Ishikawa (cell line): ENCODE measurements around the gene ZFYVE21.

Experiments
- CEBPB ChIP-seq: IDR thresholded peaks from 2 replicates; pipeline ENCODE4 v1.6.1; 2012
- CREB1 ChIP-seq: IDR thresholded peaks from 2 replicates; pipeline ENCODE4 v1.6.1; 2012; ENCODE audit warnings: low read depth
- EGR1 ChIP-seq: IDR thresholded peaks from 2 replicates; pipeline ENCODE4 v1.6.1; 2012
- EP300 ChIP-seq: IDR thresholded peaks from 2 replicates; pipeline ENCODE4 v1.6.1; 2012; ENCODE audit warnings: borderline replicate concordance
- FOXM1 ChIP-seq: IDR thresholded peaks from 2 replicates; pipeline ENCODE4 v1.6.1; 2012; ENCODE audit warnings: low read depth, borderline replicate concordance
- NFIC ChIP-seq: IDR thresholded peaks from 2 replicates; pipeline ENCODE4 v1.6.1; 2012
- RAD21 ChIP-seq: IDR thresholded peaks from 2 replicates; pipeline ENCODE4 v1.6.1; 2012; ENCODE audit warnings: low read depth
- TAF1 ChIP-seq: IDR thresholded peaks from 2 replicates; pipeline ENCODE4 v1.6.1; 2012; ENCODE audit warnings: low read depth, mild to moderate bottlenecking
- TCF12 ChIP-seq: IDR thresholded peaks from 2 replicates; pipeline ENCODE4 v1.6.1; 2012; ENCODE audit warnings: low read depth
- TEAD4 ChIP-seq: IDR thresholded peaks from 2 replicates; pipeline ENCODE4 v1.6.1; 2012
- USF1 ChIP-seq: IDR thresholded peaks from 2 replicates; pipeline ENCODE4 v1.6.1; 2012
- YY1 ChIP-seq: IDR thresholded peaks from 2 replicates; pipeline ENCODE4 v1.6.1; 2012; ENCODE audit warnings: low read depth
- ZBTB7A ChIP-seq: IDR thresholded peaks from 2 replicates; pipeline ENCODE4 v1.6.1; 2012; ENCODE audit warnings: low read depth
- TF ChIP-seq, protein P1 (sequence below): IDR thresholded peaks from 2 replicates; pipeline ENCODE4 v1.6.1; 2012; ENCODE audit warnings: low read depth, mild to moderate bottlenecking
- TF ChIP-seq, protein P2 (sequence below): IDR thresholded peaks from 2 replicates; pipeline ENCODE4 v1.6.1; 2012

ZFYVE21 gene

DNA sequence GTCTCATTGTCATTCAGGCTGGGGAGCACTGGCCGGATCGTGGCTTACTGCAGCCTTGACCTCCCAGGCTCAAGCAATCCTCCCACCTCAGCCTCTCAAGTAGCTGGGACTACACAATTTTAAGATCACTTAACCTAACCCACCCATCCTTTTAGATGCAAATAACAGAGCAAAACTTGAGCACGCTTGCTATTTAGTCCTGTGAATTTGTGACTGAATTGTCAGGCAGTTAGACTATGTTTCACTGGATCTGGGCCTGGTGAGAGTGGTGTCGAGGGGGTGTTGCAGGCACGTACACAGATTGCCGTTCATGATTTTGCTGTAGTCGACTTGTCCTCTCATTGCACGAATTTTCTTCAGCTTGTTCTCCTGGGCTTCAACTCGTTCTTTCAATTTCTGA is 38.2 kb downstream of the ZFYVE21 start:
- no peak for TF ChIP-seq CEBPB
- TF ChIP-seq TCF12: no peak
- TF ChIP-seq RAD21: no peak
- no peak for TF ChIP-seq FOXM1
- no peak for TF ChIP-seq TAF1
- TF ChIP-seq, protein P1, sequence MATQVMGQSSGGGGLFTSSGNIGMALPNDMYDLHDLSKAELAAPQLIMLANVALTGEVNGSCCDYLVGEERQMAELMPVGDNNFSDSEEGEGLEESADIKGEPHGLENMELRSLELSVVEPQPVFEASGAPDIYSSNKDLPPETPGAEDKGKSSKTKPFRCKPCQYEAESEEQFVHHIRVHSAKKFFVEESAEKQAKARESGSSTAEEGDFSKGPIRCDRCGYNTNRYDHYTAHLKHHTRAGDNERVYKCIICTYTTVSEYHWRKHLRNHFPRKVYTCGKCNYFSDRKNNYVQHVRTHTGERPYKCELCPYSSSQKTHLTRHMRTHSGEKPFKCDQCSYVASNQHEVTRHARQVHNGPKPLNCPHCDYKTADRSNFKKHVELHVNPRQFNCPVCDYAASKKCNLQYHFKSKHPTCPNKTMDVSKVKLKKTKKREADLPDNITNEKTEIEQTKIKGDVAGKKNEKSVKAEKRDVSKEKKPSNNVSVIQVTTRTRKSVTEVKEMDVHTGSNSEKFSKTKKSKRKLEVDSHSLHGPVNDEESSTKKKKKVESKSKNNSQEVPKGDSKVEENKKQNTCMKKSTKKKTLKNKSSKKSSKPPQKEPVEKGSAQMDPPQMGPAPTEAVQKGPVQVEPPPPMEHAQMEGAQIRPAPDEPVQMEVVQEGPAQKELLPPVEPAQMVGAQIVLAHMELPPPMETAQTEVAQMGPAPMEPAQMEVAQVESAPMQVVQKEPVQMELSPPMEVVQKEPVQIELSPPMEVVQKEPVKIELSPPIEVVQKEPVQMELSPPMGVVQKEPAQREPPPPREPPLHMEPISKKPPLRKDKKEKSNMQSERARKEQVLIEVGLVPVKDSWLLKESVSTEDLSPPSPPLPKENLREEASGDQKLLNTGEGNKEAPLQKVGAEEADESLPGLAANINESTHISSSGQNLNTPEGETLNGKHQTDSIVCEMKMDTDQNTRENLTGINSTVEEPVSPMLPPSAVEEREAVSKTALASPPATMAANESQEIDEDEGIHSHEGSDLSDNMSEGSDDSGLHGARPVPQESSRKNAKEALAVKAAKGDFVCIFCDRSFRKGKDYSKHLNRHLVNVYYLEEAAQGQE: no peak
- TF ChIP-seq, protein P2, sequence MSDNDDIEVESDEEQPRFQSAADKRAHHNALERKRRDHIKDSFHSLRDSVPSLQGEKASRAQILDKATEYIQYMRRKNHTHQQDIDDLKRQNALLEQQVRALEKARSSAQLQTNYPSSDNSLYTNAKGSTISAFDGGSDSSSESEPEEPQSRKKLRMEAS: no peak
- no peak for TF ChIP-seq USF1
- no peak for TF ChIP-seq CREB1
- TF ChIP-seq ZBTB7A: no peak
- no peak for TF ChIP-seq TEAD4
- no peak for TF ChIP-seq EGR1
- no peak for TF ChIP-seq YY1
- no peak for TF ChIP-seq NFIC
- no peak for TF ChIP-seq EP300

GRCh38 chr14:103755060-103755459 is 39.5 kb downstream of the ZFYVE21 start:
- no peak for TF ChIP-seq EP300
- TF ChIP-seq EGR1: no peak
- no peak for TF ChIP-seq TCF12
- no peak for TF ChIP-seq RAD21

GRCh38 chr14:103758059-103758776 is 42.6 kb downstream of the ZFYVE21 start:
- no peak for TF ChIP-seq TAF1
- no peak for TF ChIP-seq YY1
- no peak for TF ChIP-seq EP300
- no peak for TF ChIP-seq RAD21
- TF ChIP-seq CEBPB: no peak
- TF ChIP-seq, protein P2: no peak
- TF ChIP-seq TEAD4: no peak
- TF ChIP-seq USF1: no peak
- TF ChIP-seq NFIC: no peak
- no peak for TF ChIP-seq ZBTB7A

DNA sequence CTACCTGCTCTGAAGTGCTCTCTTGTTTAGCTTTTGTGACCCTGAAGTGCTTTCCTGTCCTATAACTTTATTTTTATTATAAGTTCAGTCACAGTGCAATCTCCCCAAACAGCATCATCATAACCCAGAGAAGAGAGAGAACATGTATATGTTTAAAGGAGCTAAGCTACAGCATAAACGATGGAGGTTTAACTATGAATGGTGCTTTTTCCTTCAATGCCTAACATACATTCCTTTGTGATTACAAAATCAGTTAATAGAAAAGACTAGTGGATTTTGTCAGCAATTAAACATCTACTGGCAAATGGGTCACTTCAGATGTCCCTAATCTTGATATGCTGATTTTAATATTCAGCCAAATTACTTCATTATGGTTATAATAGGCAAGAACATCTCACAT is 46.4 kb downstream of the ZFYVE21 start:
- TF ChIP-seq RAD21 (no peak), TAF1 (no peak), NFIC (no peak), FOXM1 (no peak), EP300 (no peak), CREB1 (no peak), USF1 (no peak), YY1 (no peak), ZBTB7A (no peak), TCF12 (no peak), EGR1 (no peak), TEAD4 (no peak), CEBPB (no peak)
- TF ChIP-seq, protein P1: no peak
- TF ChIP-seq, protein P2: no peak

GRCh38 chr14:103762541-103762940 is 46.9 kb downstream of the ZFYVE21 start:
- no peak for TF ChIP-seq CREB1
- no peak for TF ChIP-seq TCF12
- TF ChIP-seq TEAD4: no peak
- no peak for TF ChIP-seq NFIC
- TF ChIP-seq, protein P1: no peak
- no peak for TF ChIP-seq EP300
- TF ChIP-seq CEBPB: no peak
- TF ChIP-seq FOXM1: no peak
- no peak for TF ChIP-seq YY1
- TF ChIP-seq EGR1: no peak
- TF ChIP-seq ZBTB7A: no peak
- TF ChIP-seq RAD21: no peak
- no peak for TF ChIP-seq USF1
- no peak for TF ChIP-seq TAF1
- TF ChIP-seq, protein P2: no peak
